IPS DF 6.9 (cell line): ENCODE results near the gene TAOK1.

Experiments used
- DNase-seq: peaks from one replicate; pipeline ENCODE4 v3.0.0-alpha.2; 2013; ENCODE audit warnings: low read depth, low spot score
- H3K27ac ChIP-seq: one replicate; pipeline ENCODE4 v1.5.1; 2013; ENCODE audit warnings: low read length, control low read depth
- H3K27me3 ChIP-seq: 2 replicates; pipeline ENCODE4 v1.6.1; 2013; ENCODE audit warnings: mild to moderate bottlenecking, low read length; ENCODE audit not compliant: control insufficient read depth, insufficient read depth
- H3K36me3 ChIP-seq: 2 replicates; pipeline ENCODE4 v1.6.1; 2013; ENCODE audit warnings: low read length; ENCODE audit not compliant: control insufficient read depth, insufficient read depth
- H3K4me1 ChIP-seq: 2 replicates; pipeline ENCODE4 v1.6.1; 2013; ENCODE audit warnings: low read length; ENCODE audit not compliant: control insufficient read depth, insufficient read depth
- H3K4me3 ChIP-seq: 2 replicates; pipeline ENCODE4 v1.5.1; 2013; ENCODE audit warnings: mild to moderate bottlenecking, low read length
- H3K9me3 ChIP-seq: 2 replicates; pipeline ENCODE4 v1.6.1; 2013; ENCODE audit warnings: low read length, inconsistent platforms; ENCODE audit not compliant: control insufficient read depth, insufficient read depth
- WGBS: extraction: QIAGEN DNeasy Blood & Tissue Kit; methylation state at CpG from one replicate; pipeline ENCODE4 v1.1.7; 2013; ENCODE audit warnings: mixed read lengths, missing lambda C conversion rate; ENCODE audit not compliant: insufficient read length, insufficient coverage; 5-methylcytosine and 5-hydroxymethylcytosine counted together

TAOK1 gene

GRCh38 chr17:29595943-29596774 lies 206.0 kb downstream of the TAOK1 start:
- no CpG with 5 or more reads among the region's 12 CpGs for WGBS
- Histone ChIP-seq H3K27ac (no peak overlapping the region), H3K36me3 (no peaks in the 10 kb centered on the region), H3K9me3 (no peaks in the 10 kb centered on the region), H3K4me1 (peaks cover 22% of the 10 kb centered on the region), H3K4me3 (no peak overlapping the region), H3K27me3 (no peaks in the 10 kb centered on the region)
- DNase-seq: no peak

GRCh38 chr17:29596811-29597210 lies 206.6 kb downstream of the TAOK1 start:
- no CpG with 5 or more reads among the region's 9 CpGs for WGBS
- H3K36me3 ChIP-seq: no peaks in the 10 kb centered on the region
- no peak overlapping the region for H3K27ac ChIP-seq
- no peaks in the 10 kb centered on the region for H3K27me3 ChIP-seq
- no peak for DNase-seq
- peaks cover 22% of the 10 kb centered on the region for H3K4me1 ChIP-seq
- no peaks in the 10 kb centered on the region for H3K9me3 ChIP-seq
- no peak overlapping the region for H3K4me3 ChIP-seq

- Histone ChIP-seq H3K9me3 (no peaks in the 10 kb centered on the region), H3K27me3 (no peaks in the 10 kb centered on the region), H3K4me1 (peaks cover 18% of the 10 kb centered on the region), H3K27ac (no peak overlapping the region), H3K4me3 (no peak overlapping the region), H3K36me3 (no peaks in the 10 kb centered on the region)
- WGBS: no CpG with 5 or more reads among the region's 13 CpGs
- no peak for DNase-seq
Observed at GRCh38 chr17:29597361-29598172, 207.4 kb downstream of the TAOK1 start.
